Activated CD4-positive, alpha-beta memory T cell treated with anti-CD3 and anti-CD28 coated beads, Interleukin-2, amount 10 ng/mL, durations not matched to agents 7 days and 5 days (primary cell): ENCODE measurements around the gene PLEKHA1. TPM values are rescaled to one million over a fixed set of nuclear protein-coding genes. Genes with fewer than 3 reads are reported as not detected.

Experiments used
- CTCF ChIA-PET: fragments of 350-600 bp; sonication (Branson Sonifier 250); formaldehyde crosslinking; loops from one replicate; lab custom pipeline; 2021; ENCODE audit warnings: antibody characterized with exemption, inconsistent platforms; lab: Charles Lee
- POLR2A ChIA-PET: fragments of 350-600 bp; sonication (Branson Sonifier 250); formaldehyde crosslinking; loops from one replicate; lab custom pipeline; 2021; ENCODE audit warnings: antibody characterized with exemption; lab: Charles Lee
- DNase-seq: peaks from one replicate; pipeline ENCODE4 v3.0.0-alpha.2; 2020
- H3K27ac Mint-ChIP-seq: one replicate; pipeline ENCODE4 v1.8.0; 2021; ENCODE audit warnings: mild to moderate bottlenecking, mixed read lengths
- H3K27me3 Mint-ChIP-seq: one replicate; pipeline ENCODE4 v1.8.0; 2021; ENCODE audit warnings: mixed read lengths
- H3K36me3 Mint-ChIP-seq: one replicate; pipeline ENCODE4 v1.8.0; 2021; ENCODE audit warnings: low read depth, mixed read lengths
- H3K4me1 Mint-ChIP-seq: one replicate; pipeline ENCODE4 v1.8.0; 2021; ENCODE audit warnings: mixed read lengths
- H3K4me3 Mint-ChIP-seq: one replicate; pipeline ENCODE4 v1.8.0; 2021; ENCODE audit warnings: mild to moderate bottlenecking, mixed read lengths
- H3K9me3 Mint-ChIP-seq: one replicate; pipeline ENCODE4 v1.8.0; 2021; ENCODE audit warnings: mixed read lengths
- total RNA-seq, 2 experiments: library from RNA; stranded (reverse); gene quantifications; one replicate each; pipeline ENCODE4 v1.2.3, GENCODE V29; 2021

Gene PLEKHA1
- total RNA-seq: 1 to 10 TPM; 5.2 to 5.3 TPM

DNA sequence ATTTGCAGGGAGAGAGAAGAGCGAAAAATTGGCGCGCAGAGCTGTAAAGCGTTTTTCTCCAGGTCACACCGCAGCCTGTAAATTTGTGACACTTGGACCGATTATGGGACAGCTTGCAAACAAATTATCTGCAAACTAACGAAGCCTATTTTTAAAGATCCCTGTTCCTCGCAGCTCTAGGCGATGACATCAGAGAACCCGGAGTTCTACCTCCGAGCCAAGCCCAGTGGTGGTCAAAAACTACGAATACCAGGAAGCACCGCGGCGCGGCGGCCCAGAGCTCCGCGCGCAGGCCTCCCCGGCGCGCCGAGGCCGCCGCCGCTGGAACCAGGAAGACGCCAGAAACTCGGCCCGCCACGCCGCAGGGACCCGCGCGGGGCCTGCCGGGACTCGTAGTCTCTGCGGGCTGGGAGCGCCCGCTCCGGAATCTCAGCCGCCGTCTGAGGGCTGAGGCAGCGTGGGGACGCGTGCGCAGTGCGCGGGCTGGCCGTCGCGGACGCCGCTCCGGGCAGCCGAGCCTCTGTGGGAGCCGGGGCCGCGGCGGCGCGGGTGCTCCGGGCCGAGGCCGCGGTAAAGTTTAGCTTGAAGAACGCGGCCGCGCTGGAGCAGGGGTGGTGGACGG lies at the start of gene PLEKHA1:
TSS of gene PLEKHA1 (plus strand) at position 472 of the 622 bp plus-strand sequence. CDS start 18,493 bp downstream, outside the sequence.
- H3K27ac Mint-ChIP-seq: peak within 1 kb of the TSS; percentile 7
- ChIA-PET CTCF (interaction anchor here (0.7 to 1.5 kb wide), 6 partner anchors 9 to 61 kb away, joined by 3 to 7 read pairs (median 4); no protein-coding TSS in a partner anchor), POLR2A (interaction anchor here (0.7 to 1.9 kb wide), 7 partner anchors 10 to 48 kb away, joined by 3 to 6 read pairs (median 3); no protein-coding TSS in a partner anchor)
- DNase-seq: peak; percentile 93
- H3K4me3 Mint-ChIP-seq: peak within 1 kb of the TSS; percentile 82
- H3K9me3 Mint-ChIP-seq: no peaks in the 10 kb centered on the region
- H3K4me1 Mint-ChIP-seq: peaks cover 18% of the 10 kb centered on the region
- H3K36me3 Mint-ChIP-seq: peaks cover 2% of the 10 kb centered on the region
- peaks cover 63% of the 10 kb centered on the region for H3K27me3 Mint-ChIP-seq

DNA sequence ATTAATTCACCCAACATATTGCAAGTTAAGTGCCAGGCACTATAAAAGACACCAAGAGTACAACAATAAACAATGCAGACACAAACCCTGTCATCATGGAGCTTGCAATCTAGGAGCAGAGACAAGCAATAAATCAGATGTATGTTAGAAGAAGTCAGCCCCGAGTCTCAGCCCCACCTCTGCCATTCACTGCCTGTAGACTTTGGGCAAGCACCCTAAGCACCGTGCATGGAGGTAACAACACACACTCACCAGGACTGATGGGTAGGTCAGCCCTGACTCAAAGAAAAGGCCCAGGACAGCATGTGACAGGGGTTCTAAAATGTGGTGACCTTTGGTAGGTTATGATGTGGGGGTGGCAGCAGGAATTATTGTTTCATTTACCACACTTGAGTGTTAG lies 49.3 kb upstream of the PLEKHA1 start:
- H3K27ac Mint-ChIP-seq: no peak overlapping the region
- H3K4me1 Mint-ChIP-seq: no peaks in the 10 kb centered on the region
- ChIA-PET CTCF (no interaction called here), POLR2A (no interaction called here)
- no peaks in the 10 kb centered on the region for H3K36me3 Mint-ChIP-seq
- H3K4me3 Mint-ChIP-seq: no peak overlapping the region
- peaks cover 13% of the 10 kb centered on the region for H3K27me3 Mint-ChIP-seq
- no peaks in the 10 kb centered on the region for H3K9me3 Mint-ChIP-seq
- DNase-seq: no peak

GRCh38 chr10:122326385-122326784 lies 48.1 kb upstream of the PLEKHA1 start:
- H3K4me3 Mint-ChIP-seq: no peak overlapping the region
- no peak for DNase-seq
- peaks cover 14% of the 10 kb centered on the region for H3K27me3 Mint-ChIP-seq
- H3K9me3 Mint-ChIP-seq: no peaks in the 10 kb centered on the region
- ChIA-PET POLR2A (no interaction called here), CTCF (no interaction called here)
- H3K4me1 Mint-ChIP-seq: no peaks in the 10 kb centered on the region
- H3K27ac Mint-ChIP-seq: no peak overlapping the region
- no peaks in the 10 kb centered on the region for H3K36me3 Mint-ChIP-seq

DNA sequence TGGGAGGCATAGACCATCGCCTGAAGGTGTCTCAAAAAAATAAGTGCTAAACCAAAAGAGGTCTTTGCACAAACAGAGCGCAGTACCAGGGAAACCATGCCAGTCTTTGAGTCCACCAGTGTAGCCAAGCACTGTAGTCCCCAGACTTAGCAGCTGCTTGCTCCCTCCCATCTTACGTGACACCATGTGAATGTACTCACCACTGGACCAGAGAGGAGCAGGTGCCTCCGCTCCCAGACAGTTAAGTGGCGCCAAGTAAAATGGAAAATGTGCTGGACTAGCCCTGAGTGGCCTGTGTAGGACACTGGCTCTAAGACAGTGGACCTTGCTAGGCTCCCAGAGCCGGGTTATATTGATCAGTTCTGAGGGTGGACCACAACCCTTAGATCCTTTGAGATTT lies 47.7 kb upstream of the PLEKHA1 start:
- POLR2A ChIA-PET: no interaction called here

DNA sequence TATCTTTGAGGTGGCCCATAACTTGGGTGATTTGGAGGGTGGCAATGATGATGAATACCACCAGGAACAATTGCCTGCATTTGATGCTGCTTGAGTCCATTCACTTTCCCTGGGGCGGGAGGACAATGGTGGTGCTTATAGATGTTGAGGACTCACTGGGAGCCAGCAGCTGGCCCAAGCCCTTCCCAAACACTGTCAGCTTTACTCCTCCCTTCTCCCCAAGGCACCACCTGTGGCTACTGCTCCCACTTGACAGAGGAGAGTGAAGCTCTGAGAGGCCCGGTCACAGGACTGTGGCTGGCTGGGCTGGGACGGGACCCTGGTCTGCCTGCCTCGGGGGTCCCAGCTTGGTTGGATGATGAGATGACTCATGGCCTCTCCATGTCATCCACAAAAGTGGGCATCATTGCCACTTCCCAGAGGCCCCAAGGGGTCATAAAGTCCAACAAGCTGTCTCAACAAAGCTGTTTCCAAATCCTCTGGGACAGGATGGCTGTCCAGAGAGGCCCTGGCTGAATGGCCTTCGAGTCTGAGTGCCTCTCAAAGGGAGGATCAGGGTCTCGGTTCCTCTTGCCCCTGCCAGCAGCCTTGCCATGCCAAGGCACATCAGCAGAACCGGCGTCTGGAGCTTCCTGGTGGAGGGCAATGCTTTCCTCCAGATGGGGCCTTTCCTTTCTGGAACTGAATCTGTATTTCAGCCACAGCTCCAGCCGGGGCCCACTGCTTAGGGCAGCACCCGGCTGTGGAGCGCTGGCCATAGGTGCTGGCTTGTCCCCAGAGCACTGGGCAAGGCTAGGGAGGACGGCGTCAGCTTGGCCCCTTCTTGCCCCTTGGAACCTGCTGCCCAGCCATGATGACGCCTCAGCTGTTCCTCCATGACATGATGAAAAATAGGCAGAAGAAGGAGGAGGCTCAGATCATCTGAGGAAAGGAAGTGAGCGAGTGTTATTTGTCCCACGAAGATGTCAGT lies 47.0 kb upstream of the PLEKHA1 start:
- ChIA-PET CTCF (no interaction called here), POLR2A (no interaction called here)
- H3K4me3 Mint-ChIP-seq: no peak overlapping the region
- H3K27me3 Mint-ChIP-seq: peaks cover 15% of the 10 kb centered on the region
- no peak overlapping the region for H3K27ac Mint-ChIP-seq
- DNase-seq: no peak
- H3K4me1 Mint-ChIP-seq: peaks cover 2% of the 10 kb centered on the region
- H3K9me3 Mint-ChIP-seq: no peaks in the 10 kb centered on the region
- no peaks in the 10 kb centered on the region for H3K36me3 Mint-ChIP-seq

More for the DNA sequence above, 47.7 kb upstream of the PLEKHA1 start:
- Mint-ChIP-seq H3K4me3 (no peak overlapping the region), H3K4me1 (no peaks in the 10 kb centered on the region), H3K9me3 (no peaks in the 10 kb centered on the region), H3K27ac (no peak overlapping the region), H3K36me3 (no peaks in the 10 kb centered on the region), H3K27me3 (peaks cover 15% of the 10 kb centered on the region)
- CTCF ChIA-PET: no interaction called here
- no peak for DNase-seq

DNA sequence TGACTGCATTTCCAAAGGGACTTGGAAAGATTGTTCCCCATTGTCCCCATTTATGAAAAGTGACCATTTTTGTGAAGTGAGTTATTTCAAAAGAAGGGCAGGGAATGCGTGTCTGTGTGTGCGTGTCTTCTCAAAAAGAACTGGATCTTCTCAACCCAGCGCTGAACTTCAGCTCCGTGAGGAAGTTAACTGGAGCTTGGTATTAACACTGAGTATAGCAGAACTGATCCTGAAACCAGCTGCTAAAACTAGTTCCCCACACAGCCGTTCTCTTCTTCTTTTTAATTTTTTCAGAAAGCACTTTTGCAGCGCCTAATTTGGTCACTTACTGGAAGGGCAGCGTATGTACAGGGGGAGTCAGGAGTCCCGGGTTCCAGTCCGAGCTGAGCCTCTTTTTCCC lies 45.8 kb upstream of the PLEKHA1 start:
- Mint-ChIP-seq H3K9me3 (no peaks in the 10 kb centered on the region), H3K4me1 (peaks cover 9% of the 10 kb centered on the region), H3K4me3 (no peak overlapping the region), H3K27ac (no peak overlapping the region), H3K36me3 (no peaks in the 10 kb centered on the region), H3K27me3 (peaks cover 15% of the 10 kb centered on the region)
- ChIA-PET POLR2A (no interaction called here), CTCF (interaction anchor here (0.6 kb wide), 1 partner anchor 227 kb away, joined by 3 read pairs; no protein-coding TSS in a partner anchor)
- no peak for DNase-seq

DNA sequence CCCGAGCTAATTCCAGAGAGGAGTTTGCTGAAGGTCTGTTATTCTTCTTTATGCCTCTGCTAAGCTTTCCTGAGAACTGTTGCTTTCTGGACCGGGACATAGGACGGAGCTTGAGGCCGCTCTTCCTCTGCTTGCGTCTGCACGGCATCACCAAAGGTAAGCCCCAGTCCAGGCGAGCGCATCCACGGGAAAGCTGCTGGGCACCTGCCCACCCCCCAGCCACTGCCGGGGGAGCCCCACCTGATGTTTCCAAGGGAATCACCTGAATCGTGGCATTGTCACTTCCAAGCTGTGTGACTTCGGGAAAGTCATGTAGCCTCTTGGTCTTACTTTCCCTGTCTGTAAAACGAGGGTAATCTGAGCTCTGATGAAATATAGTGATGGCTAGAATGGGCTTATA lies 45.1 kb upstream of the PLEKHA1 start:
- no peak for DNase-seq
- ChIA-PET CTCF (no interaction called here), POLR2A (no interaction called here)
- Mint-ChIP-seq H3K4me3 (no peak overlapping the region), H3K36me3 (no peaks in the 10 kb centered on the region), H3K4me1 (peaks cover 9% of the 10 kb centered on the region), H3K27me3 (peaks cover 15% of the 10 kb centered on the region), H3K27ac (no peak overlapping the region), H3K9me3 (no peaks in the 10 kb centered on the region)

DNA sequence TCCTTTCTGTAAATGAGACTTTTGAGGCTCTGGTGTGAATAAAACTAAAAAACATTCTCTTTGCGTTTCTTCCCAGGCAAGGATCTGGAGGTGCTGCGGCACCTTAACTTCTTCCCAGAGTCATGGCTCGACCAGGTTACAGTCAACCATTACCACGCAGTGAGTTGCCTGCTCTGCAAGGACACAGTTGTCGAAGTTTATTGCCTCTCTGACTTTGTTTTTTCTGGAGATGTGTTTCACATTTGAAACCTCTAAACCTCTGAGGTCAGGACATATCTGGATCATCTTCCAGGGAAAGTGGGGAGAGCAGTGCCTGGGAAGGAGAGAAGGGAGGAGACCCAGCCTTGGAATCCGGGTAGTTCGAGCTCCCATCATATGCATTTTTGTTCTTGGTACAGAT lies 43.4 kb upstream of the PLEKHA1 start:
- CTCF ChIA-PET: interaction anchor here (2.0 kb wide), 1 partner anchor 32 kb away, joined by 5 read pairs; no protein-coding TSS in a partner anchor
- Mint-ChIP-seq H3K27ac (no peak overlapping the region), H3K27me3 (peaks cover 18% of the 10 kb centered on the region), H3K4me3 (no peak overlapping the region), H3K36me3 (no peaks in the 10 kb centered on the region), H3K4me1 (peaks cover 11% of the 10 kb centered on the region), H3K9me3 (no peaks in the 10 kb centered on the region)
- no peak for DNase-seq
- POLR2A ChIA-PET: no interaction called here

- no peaks in the 10 kb centered on the region for H3K36me3 Mint-ChIP-seq
- DNase-seq: no peak
- ChIA-PET CTCF (interaction anchor here (2.0 kb wide), 1 partner anchor 33 kb away, joined by 5 read pairs; no protein-coding TSS in a partner anchor), POLR2A (no interaction called here)
- H3K27me3 Mint-ChIP-seq: peaks cover 20% of the 10 kb centered on the region
- no peak overlapping the region for H3K27ac Mint-ChIP-seq
- H3K4me1 Mint-ChIP-seq: peaks cover 11% of the 10 kb centered on the region
- H3K9me3 Mint-ChIP-seq: no peaks in the 10 kb centered on the region
- no peak overlapping the region for H3K4me3 Mint-ChIP-seq
These were observed 42.7 kb upstream of the PLEKHA1 start for GRCh38 chr10:122331615-122332446.

GRCh38 chr10:122333037-122333436 lies 41.5 kb upstream of the PLEKHA1 start:
- no peak overlapping the region for H3K27ac Mint-ChIP-seq

DNA sequence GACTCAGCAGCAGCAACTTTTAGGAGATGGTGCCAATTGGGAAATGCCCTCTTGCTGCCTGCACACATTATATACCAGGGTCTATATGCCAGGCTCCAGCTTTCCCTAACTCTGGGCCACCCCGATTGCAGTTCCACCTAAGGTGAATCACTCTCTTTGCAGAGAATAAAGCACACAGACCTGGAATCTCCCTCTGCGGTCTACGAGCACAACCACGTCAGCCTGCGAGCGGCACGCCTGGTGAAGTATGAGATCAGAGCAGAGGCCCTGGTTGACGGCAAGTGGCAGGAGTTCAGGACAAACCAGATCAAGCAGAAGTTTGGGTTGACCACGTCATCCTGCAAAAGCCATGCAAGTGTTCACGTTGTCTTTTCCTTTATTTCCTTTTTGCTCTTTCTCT lies 38.2 kb upstream of the PLEKHA1 start:
- H3K27ac Mint-ChIP-seq: no peak overlapping the region
- ChIA-PET CTCF (no interaction called here), POLR2A (no interaction called here)

More at GRCh38 chr10:122333037-122333436, 41.5 kb upstream of the PLEKHA1 start:
- DNase-seq: peak; percentile 30
- ChIA-PET POLR2A (no interaction called here), CTCF (interaction anchor here (2.0 kb wide), 1 partner anchor 34 kb away, joined by 5 read pairs; no protein-coding TSS in a partner anchor)
- H3K27me3 Mint-ChIP-seq: peaks cover 20% of the 10 kb centered on the region
- H3K36me3 Mint-ChIP-seq: no peaks in the 10 kb centered on the region
- H3K4me1 Mint-ChIP-seq: peaks cover 11% of the 10 kb centered on the region
- no peaks in the 10 kb centered on the region for H3K9me3 Mint-ChIP-seq
- no peak overlapping the region for H3K4me3 Mint-ChIP-seq

DNA sequence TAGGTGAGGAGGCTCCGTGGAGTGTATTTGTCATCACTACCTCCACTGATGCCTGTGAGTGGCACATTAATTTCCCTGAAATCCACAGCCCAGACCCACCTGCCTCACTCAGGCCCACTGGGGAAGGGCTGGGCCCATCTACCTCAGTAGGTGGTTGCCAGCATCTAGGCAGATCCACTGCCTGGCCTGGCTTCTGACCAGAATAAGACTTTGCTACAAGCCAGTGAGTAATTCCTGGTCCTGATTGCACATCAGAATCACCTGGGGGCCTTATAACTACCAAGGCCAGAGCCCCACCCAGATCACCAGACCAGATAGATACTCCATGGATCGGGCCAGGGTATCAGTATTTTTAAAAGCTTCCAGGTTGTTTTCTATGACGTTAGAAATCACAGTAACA lies 37.5 kb upstream of the PLEKHA1 start:
- no peak overlapping the region for H3K4me3 Mint-ChIP-seq
- POLR2A ChIA-PET: no interaction called here
- CTCF ChIA-PET: no interaction called here
- H3K9me3 Mint-ChIP-seq: no peaks in the 10 kb centered on the region
- DNase-seq: no peak
- peaks cover 13% of the 10 kb centered on the region for H3K27me3 Mint-ChIP-seq
- H3K4me1 Mint-ChIP-seq: peaks cover 11% of the 10 kb centered on the region
- H3K36me3 Mint-ChIP-seq: no peaks in the 10 kb centered on the region
- H3K27ac Mint-ChIP-seq: no peak overlapping the region

More for the DNA sequence above, 38.2 kb upstream of the PLEKHA1 start:
- Mint-ChIP-seq H3K36me3 (no peaks in the 10 kb centered on the region), H3K4me3 (no peak overlapping the region), H3K4me1 (peaks cover 11% of the 10 kb centered on the region), H3K9me3 (no peaks in the 10 kb centered on the region), H3K27me3 (peaks cover 18% of the 10 kb centered on the region)
- DNase-seq: no peak
